ENCODE measurements around the gene BCO2. TPM values are rescaled to one million over a fixed set of nuclear protein-coding genes. Genes with fewer than 3 reads are reported as not detected.

The BCO2 gene
- total and polyA plus RNA-seq, 7 donors = 3.5 to 42.4 (median 5.7) TPM

- no peak for TF ChIP-seq CTCF (IDR thresholded peaks at IDR 0.05)
- DNase-seq (no peak), ATAC-seq (no peak)
- Histone ChIP-seq H3K9me3 (no peaks in the 10 kb centered on the region), H3K27me3 (ENCODE audit: insufficient read depth in 3 of 3, low read length in 2 of 3) (no peaks in the 10 kb centered on the region), H3K4me3 (no peak overlapping the region), H3K4me1 (no peaks in the 10 kb centered on the region), H3K27ac (no peak overlapping the region), H3K36me3 (ENCODE audit: insufficient read depth in 1 of 2, low read depth in 1 of 2) (no peaks in the 10 kb centered on the region)
- 94 to 97% (median 95%) methylated on average over 3 of the region's 3 CpGs for WGBS, 3 donors
- intact Hi-C loops (cut with DNase I) = no loop called here
These were observed 78.4 kb downstream of the BCO2 start for GRCh38 chr11:112253605-112254242.

GRCh38 chr11:112255067-112255720 is 79.9 kb downstream of the BCO2 start:
- ATAC-seq (no peak), DNase-seq (peak in 1 of 2 donors; percentile 23)
- 48 to 58% (median 49%) methylated on average over 15 of the region's 15 CpGs for WGBS, 3 donors
- intact Hi-C loops (cut with DNase I) = no loop called here
- Histone ChIP-seq H3K36me3 (ENCODE audit: insufficient read depth in 1 of 2, low read depth in 1 of 2) (no peaks in the 10 kb centered on the region), H3K9me3 (no peaks in the 10 kb centered on the region), H3K27me3 (ENCODE audit: insufficient read depth in 3 of 3, low read length in 2 of 3) (no peaks in the 10 kb centered on the region), H3K27ac (no peak overlapping the region), H3K4me3 (no peak overlapping the region), H3K4me1 (no peaks in the 10 kb centered on the region)
- TF ChIP-seq CTCF (IDR thresholded peaks at IDR 0.05) = no peak

- 95 to 98% (median 95%) methylated on average over 2 of the region's 2 CpGs for WGBS, 3 donors
- no peak within 1 kb of the TSS for H3K27ac ChIP-seq
- no peaks in the 10 kb centered on the region for H3K4me1 ChIP-seq
- H3K27me3 ChIP-seq (ENCODE audit: insufficient read depth in 3 of 3, low read length in 2 of 3) = no peaks in the 10 kb centered on the region
- intact Hi-C loops (cut with DNase I) = no loop called here
- ATAC-seq (no peak), DNase-seq (no peak)
- H3K9me3 ChIP-seq = no peaks in the 10 kb centered on the region
- H3K36me3 ChIP-seq (ENCODE audit: insufficient read depth in 1 of 2, low read depth in 1 of 2) = no peaks in the 10 kb centered on the region
- TF ChIP-seq CTCF (IDR thresholded peaks at IDR 0.05) = no peak
- no peak within 1 kb of the TSS for H3K4me3 ChIP-seq
These were observed 85.2 kb downstream of the BCO2 start, which contains the start of gene PLET1 for GRCh38 chr11:112260490-112260889. Gene PLET1 (minus strand): TSS chr11:112260860. CDS start chr11:112260589, 271 bp downstream.

GRCh38 chr11:112265659-112266409 is 90.5 kb downstream of the BCO2 start:
- intact Hi-C loops (cut with DNase I) = no loop called here
- Histone ChIP-seq H3K27ac (no peak overlapping the region), H3K4me1 (no peaks in the 10 kb centered on the region), H3K36me3 (ENCODE audit: insufficient read depth in 1 of 2, low read depth in 1 of 2) (no peaks in the 10 kb centered on the region), H3K4me3 (no peak overlapping the region), H3K27me3 (ENCODE audit: insufficient read depth in 3 of 3, low read length in 2 of 3) (no peaks in the 10 kb centered on the region), H3K9me3 (no peaks in the 10 kb centered on the region)
- no peak for DNase-seq
- WGBS, 3 donors = 61 to 88% (median 85%) methylated on average over 11 of the region's 11 CpGs
- ATAC-seq = no peak
- no peak for TF ChIP-seq CTCF (IDR thresholded peaks at IDR 0.05)

Measured in psoas muscle (tissue), 8 donors.